ENCODE data around the gene MOGAT1.

GRCh38 chr2:222736301-222736700 lies 64.8 kb downstream of the MOGAT1 start:
- no peak for TF ChIP-seq GATA3 (IDR thresholded peaks at IDR 0.05; ENCODE audit: low read depth, low read length)
- TF ChIP-seq GATA2 (IDR thresholded peaks at IDR 0.05; ENCODE audit: low read depth, low read length), result no peak

All from SH-SY5Y (cell line).